ENCODE measurements around the gene B3GALNT2.

DNA sequence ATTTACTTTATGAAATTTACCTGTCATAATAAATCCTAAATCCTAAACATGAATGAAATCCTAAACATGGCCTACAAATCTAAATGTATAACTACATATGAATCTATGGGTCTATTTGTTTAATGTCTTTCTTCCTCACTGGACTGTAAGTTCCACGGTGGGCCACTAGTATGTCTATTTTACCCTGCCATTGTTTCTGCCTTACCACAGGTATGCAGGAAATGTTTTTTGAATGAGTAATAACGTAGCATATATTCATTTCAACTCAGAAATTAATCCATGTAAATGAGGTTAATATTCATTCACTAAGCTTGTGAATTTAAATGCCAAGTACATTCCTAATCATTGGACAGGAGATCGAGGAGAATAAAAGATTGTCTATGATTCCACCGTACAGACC, 35.3 kb downstream of the B3GALNT2 start:
- TF ChIP-seq POLR2A (IDR thresholded peaks at IDR 0.05; ENCODE audit: low read depth, low read length) (no peak), RCOR1 (IDR thresholded peaks at IDR 0.05; ENCODE audit: insufficient replicate concordance, low read length) (no peak), RAD21 (IDR thresholded peaks at IDR 0.05; ENCODE audit: low read length) (no peak), CEBPB (IDR thresholded peaks at IDR 0.05; ENCODE audit: low read depth, low read length) (no peak), FOS (IDR thresholded peaks at IDR 0.05; ENCODE audit: low read depth, low read length) (no peak), SMC3 (IDR thresholded peaks at IDR 0.05; ENCODE audit: low read depth, low read length) (no peak), MXI1 (IDR thresholded peaks at IDR 0.05; ENCODE audit: borderline replicate concordance, low read depth, low read length) (no peak)
- TF ChIP-seq, protein P1, sequence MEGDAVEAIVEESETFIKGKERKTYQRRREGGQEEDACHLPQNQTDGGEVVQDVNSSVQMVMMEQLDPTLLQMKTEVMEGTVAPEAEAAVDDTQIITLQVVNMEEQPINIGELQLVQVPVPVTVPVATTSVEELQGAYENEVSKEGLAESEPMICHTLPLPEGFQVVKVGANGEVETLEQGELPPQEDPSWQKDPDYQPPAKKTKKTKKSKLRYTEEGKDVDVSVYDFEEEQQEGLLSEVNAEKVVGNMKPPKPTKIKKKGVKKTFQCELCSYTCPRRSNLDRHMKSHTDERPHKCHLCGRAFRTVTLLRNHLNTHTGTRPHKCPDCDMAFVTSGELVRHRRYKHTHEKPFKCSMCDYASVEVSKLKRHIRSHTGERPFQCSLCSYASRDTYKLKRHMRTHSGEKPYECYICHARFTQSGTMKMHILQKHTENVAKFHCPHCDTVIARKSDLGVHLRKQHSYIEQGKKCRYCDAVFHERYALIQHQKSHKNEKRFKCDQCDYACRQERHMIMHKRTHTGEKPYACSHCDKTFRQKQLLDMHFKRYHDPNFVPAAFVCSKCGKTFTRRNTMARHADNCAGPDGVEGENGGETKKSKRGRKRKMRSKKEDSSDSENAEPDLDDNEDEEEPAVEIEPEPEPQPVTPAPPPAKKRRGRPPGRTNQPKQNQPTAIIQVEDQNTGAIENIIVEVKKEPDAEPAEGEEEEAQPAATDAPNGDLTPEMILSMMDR (conservative IDR thresholded peaks at IDR 0.05; ENCODE audit: low read depth, low read length) = 0 out of 2 replicates have a peak, but pooled peaks have one; percentile 11

Measured in IMR-90 (cell line).